Peyer's patch (tissue), 4 donors: ENCODE data around the gene VRK2.

ENCODE experiments used
- POLR2A ChIP-seq, 2 donors: fragments of 450-650 bp; IDR thresholded peaks; one replicate each; pipeline ENCODE4 v1.5.1; 2017; ENCODE audit warnings: antibody characterized with exemption in 2 of 2, mild to moderate bottlenecking in 2 of 2, moderate library complexity in 2 of 2
- TF ChIP-seq, protein P1 (sequence below), 6 experiments: fragments of 450-650 bp in 4 of 6; fragments of 200-600 bp in 2 of 6; sonication (generic) in 1 of 6; IDR thresholded peaks; one replicate each; pipeline ENCODE4 v1.5.1; 2017 to 2019; ENCODE audit warnings: antibody characterized with exemption in 6 of 6, mild to moderate bottlenecking in 3 of 6, moderate library complexity in 1 of 6

GRCh38 chr2:58133395-58133794 lies 86.8 kb downstream of the VRK2 start:
- TF ChIP-seq, protein P1, sequence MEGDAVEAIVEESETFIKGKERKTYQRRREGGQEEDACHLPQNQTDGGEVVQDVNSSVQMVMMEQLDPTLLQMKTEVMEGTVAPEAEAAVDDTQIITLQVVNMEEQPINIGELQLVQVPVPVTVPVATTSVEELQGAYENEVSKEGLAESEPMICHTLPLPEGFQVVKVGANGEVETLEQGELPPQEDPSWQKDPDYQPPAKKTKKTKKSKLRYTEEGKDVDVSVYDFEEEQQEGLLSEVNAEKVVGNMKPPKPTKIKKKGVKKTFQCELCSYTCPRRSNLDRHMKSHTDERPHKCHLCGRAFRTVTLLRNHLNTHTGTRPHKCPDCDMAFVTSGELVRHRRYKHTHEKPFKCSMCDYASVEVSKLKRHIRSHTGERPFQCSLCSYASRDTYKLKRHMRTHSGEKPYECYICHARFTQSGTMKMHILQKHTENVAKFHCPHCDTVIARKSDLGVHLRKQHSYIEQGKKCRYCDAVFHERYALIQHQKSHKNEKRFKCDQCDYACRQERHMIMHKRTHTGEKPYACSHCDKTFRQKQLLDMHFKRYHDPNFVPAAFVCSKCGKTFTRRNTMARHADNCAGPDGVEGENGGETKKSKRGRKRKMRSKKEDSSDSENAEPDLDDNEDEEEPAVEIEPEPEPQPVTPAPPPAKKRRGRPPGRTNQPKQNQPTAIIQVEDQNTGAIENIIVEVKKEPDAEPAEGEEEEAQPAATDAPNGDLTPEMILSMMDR (IDR thresholded peaks at IDR 0.05), result no peak
- no peak for TF ChIP-seq POLR2A (IDR thresholded peaks at IDR 0.05)
